Smooth muscle cell of trachea (primary cell): Measurements from ENCODE around the gene IER2. TPM values are rescaled to one million over a fixed set of nuclear protein-coding genes. Genes with fewer than 3 reads are reported as not detected.

ENCODE experiments used
- total RNA-seq: library from RNA; depleted of rRNA; stranded (reverse); fragments of >200 nt; gene quantifications from 2 replicates; pipeline ENCODE4 v1.2.1, GENCODE V29; 2014

IER2 gene
- 19.0 and 22.1 TPM in 2 replicates for total RNA-seq

GRCh38 chr19:13150187-13150930 lies at the start of gene IER2, which contains the start of gene STX10:
IER2 (plus strand) TSS chr19:13150411; CDS start chr19:13153187, 2,776 bp downstream.
STX10 (minus strand) TSS chr19:13150375; CDS start chr19:13150173, 202 bp downstream.

GRCh38 chr19:13102666-13103580 lies 47.3 kb upstream of the IER2 start, which contains the start of gene LYL1:
LYL1 (minus strand) TSS chr19:13102858; CDS start chr19:13101171, 1,687 bp downstream.

GRCh38 chr19:13116282-13117175 lies 33.7 kb upstream of the IER2 start, which contains the start of gene TRMT1:
TRMT1 (minus strand) TSS chr19:13116740; CDS start chr19:13116399, 341 bp downstream.

GRCh38 chr19:13117772-13118423 lies 32.3 kb upstream of the IER2 start, which contains the start of gene NACC1:
NACC1 (plus strand) TSS chr19:13118264; CDS start chr19:13135208, 16,944 bp downstream.

Other genes with a start within 250 kb of the IER2 start
- 0.15 TPM in 1 of 2 replicates, not detected in the other for gene SYCE2, start 231.1 kb upstream of the IER2 start, total RNA-seq
- 46.3 and 80.1 TPM in 2 replicates for gene FARSA, start 216.7 kb upstream of the IER2 start, total RNA-seq
- gene CALR, start 211.8 kb upstream of the IER2 start, total RNA-seq: 1,350 and 1,500 TPM in 2 replicates
- 64.9 and 86.2 TPM in 2 replicates for gene RAD23A, start 204.5 kb upstream of the IER2 start, total RNA-seq
- 22.7 and 24.0 TPM in 2 replicates for gene GADD45GIP1, start 193.2 kb upstream of the IER2 start, total RNA-seq
- gene DAND5, start 180.8 kb upstream of the IER2 start, total RNA-seq: 0.29 TPM in 1 of 2 replicates, not detected in the other
- 168 and 204 TPM in 2 replicates for gene NFIX, start 154.9 kb upstream of the IER2 start, total RNA-seq
- 0.73 and 0.99 TPM in 2 replicates for gene LYL1, start 47.6 kb upstream of the IER2 start, total RNA-seq
- gene TRMT1, start 33.7 kb upstream of the IER2 start, total RNA-seq: 29.5 and 64.8 TPM in 2 replicates
- 41.9 and 61.9 TPM in 2 replicates for gene NACC1, start 32.1 kb upstream of the IER2 start, total RNA-seq
- gene STX10, start within 50 bp of the IER2 start, total RNA-seq: 83.4 and 102 TPM in 2 replicates